Natural killer cell treated with Interleukin-12 subunit alpha and Interleukin-12 subunit beta and Interleukin-15 and Interleukin-18, amount 100 ng/mL, for 72 hours (primary cell): Measurements from ENCODE around the gene TAMALIN. TPM values are rescaled to one million over a fixed set of nuclear protein-coding genes. Genes with fewer than 3 reads are reported as not detected.

Experiments
- ATAC-seq, 2 donors: fragments of 150-1000 bp; cut with Tn5 transposase in 1 of 2; sonication (Bioruptor Pico), chemical (Tn5 transposase) in 1 of 2; 2 replicates each; pipeline ENCODE4 v1.10.0; 2021
- DNase-seq: peaks from one replicate; pipeline ENCODE4 v3.0.0; 2022; ENCODE audit warnings: low spot score
- H3K27ac Mint-ChIP-seq, 2 donors: 1 replicate in 1 of 2; 2 replicates in 1 of 2; pipeline ENCODE4 v1.8.0; 2022; ENCODE audit warnings: mixed read lengths in 2 of 2, mild to moderate bottlenecking in 1 of 2, moderate library complexity in 1 of 2
- H3K27me3 Mint-ChIP-seq, 2 donors: 1 replicate in 1 of 2; 2 replicates in 1 of 2; pipeline ENCODE4 v1.8.0; 2022; ENCODE audit warnings: mixed read lengths in 2 of 2
- H3K36me3 Mint-ChIP-seq: one replicate; pipeline ENCODE4 v1.8.0; 2022; ENCODE audit warnings: mixed read lengths
- H3K4me1 Mint-ChIP-seq, 2 donors: 1 replicate in 1 of 2; 2 replicates in 1 of 2; pipeline ENCODE4 v1.8.0; 2022; ENCODE audit warnings: low read depth in 2 of 2, mixed read lengths in 2 of 2, mild to moderate bottlenecking in 1 of 2
- H3K4me3 Mint-ChIP-seq: one replicate; pipeline ENCODE4 v1.8.0; 2022; ENCODE audit warnings: mixed read lengths
- H3K9me3 Mint-ChIP-seq: 2 replicates; pipeline ENCODE4 v1.8.0; 2022; ENCODE audit warnings: mixed read lengths
- total RNA-seq, 2 donors: library from RNA; stranded (reverse); gene quantifications; one replicate each; pipeline ENCODE4 v1.2.3, GENCODE V29; 2022

TAMALIN gene
- total RNA-seq, 2 donors from 2014 or later = 5.4 to 5.6 TPM

- Mint-ChIP-seq H3K27me3 (peaks cover 8 to 21% of the 10 kb centered on the region in 2 donors), H3K4me3 (no peak overlapping the region)
Measured at GRCh38 chr12:52062167-52063081, 55.7 kb downstream of the TAMALIN start.

GRCh38 chr12:52063082-52063924 is 56.6 kb downstream of the TAMALIN start:
- H3K4me3 Mint-ChIP-seq = no peak overlapping the region
- H3K27ac Mint-ChIP-seq = no peak overlapping the region
- no peaks in the 10 kb centered on the region for H3K9me3 Mint-ChIP-seq
- H3K27me3 Mint-ChIP-seq = peaks cover 8 to 21% of the 10 kb centered on the region in 2 donors
- H3K4me1 Mint-ChIP-seq = peaks cover 5 to 10% of the 10 kb centered on the region in 2 donors
- no peaks in the 10 kb centered on the region for H3K36me3 Mint-ChIP-seq
- DNase-seq (no peak), ATAC-seq (no peak)

More at GRCh38 chr12:52062167-52063081, 55.7 kb downstream of the TAMALIN start:
- no peaks in the 10 kb centered on the region for H3K36me3 Mint-ChIP-seq
- H3K9me3 Mint-ChIP-seq = no peaks in the 10 kb centered on the region
- DNase-seq (no peak), ATAC-seq (no peak)
- peaks cover 5 to 10% of the 10 kb centered on the region in 2 donors for H3K4me1 Mint-ChIP-seq
- H3K27ac Mint-ChIP-seq = no peak overlapping the region

GRCh38 chr12:52063981-52064649 is 57.4 kb downstream of the TAMALIN start:
- peaks cover 8 to 13% of the 10 kb centered on the region in 2 donors for H3K4me1 Mint-ChIP-seq
- ATAC-seq (no peak), DNase-seq (no peak)
- H3K4me3 Mint-ChIP-seq = no peak overlapping the region
- peaks cover 8 to 21% of the 10 kb centered on the region in 2 donors for H3K27me3 Mint-ChIP-seq
- no peaks in the 10 kb centered on the region for H3K9me3 Mint-ChIP-seq
- no peaks in the 10 kb centered on the region for H3K36me3 Mint-ChIP-seq
- peak overlapping the region in 1 of 2 donors; percentile 8 for H3K27ac Mint-ChIP-seq

Other genes starting within 250 kb of the TAMALIN start
- under 1 TPM; 0.40 to 0.78 TPM for gene FIGNL2, start 158.2 kb upstream of the TAMALIN start, total RNA-seq
- not detected for gene ANKRD33, start 118.8 kb upstream of the TAMALIN start, total RNA-seq
- not detected for gene ACVRL1, start 99.4 kb upstream of the TAMALIN start, total RNA-seq
- 10 to 100 TPM; 16.6 to 17.5 TPM for gene ACVR1B, start 55.2 kb upstream of the TAMALIN start, total RNA-seq
- 1 to 10 TPM; 3.0 to 4.0 TPM for gene NR4A1, start 44.5 kb downstream of the TAMALIN start, total RNA-seq
- gene ATG101, start 63.0 kb downstream of the TAMALIN start, total RNA-seq = 10 to 100 TPM; 43.1 to 55.1 TPM
- gene SMIM41, start 72.8 kb downstream of the TAMALIN start, total RNA-seq = not detected
- gene KRT80, start 185.1 kb downstream of the TAMALIN start, total RNA-seq = not detected
- gene KRT7, start 226.3 kb downstream of the TAMALIN start, total RNA-seq = 1 to 10 TPM; 2.6 to 6.1 TPM